ENCODE results near the gene ANKRD24.
"Not testable (repeated sequence)": the region's sequence is repeated elsewhere in the genome, so short reads cannot be mapped to it uniquely, and the experiment has no call there.

ANKRD24 gene

GRCh38 chr19:4182084-4182810 is at the start of gene ANKRD24, which contains the start of gene SIRT6:
Gene ANKRD24 (plus strand): TSS chr19:4182689. CDS start chr19:4186426, 3,737 bp downstream.
Gene SIRT6 (minus strand): TSS chr19:4182563. CDS start chr19:4182539, 24 bp downstream.
- peak; percentile 96 to 97 for DNase-seq

GRCh38 chr19:4134351-4134750 is 48.1 kb upstream of the ANKRD24 start:
- no peak for DNase-seq

- not testable (repeated sequence) for DNase-seq
Observed at GRCh38 chr19:4135386-4135785, 47.1 kb upstream of the ANKRD24 start.

- no peak for DNase-seq
Observed at GRCh38 chr19:4136680-4137088, 45.8 kb upstream of the ANKRD24 start.

GRCh38 chr19:4138445-4138844 is 44.0 kb upstream of the ANKRD24 start:
- DNase-seq = no peak

- DNase-seq = peak; percentile 82 to 85
Observed at GRCh38 chr19:4139614-4140236, 42.8 kb upstream of the ANKRD24 start.

- DNase-seq = peak; percentile 33 to 53
Observed at GRCh38 chr19:4140237-4140711, 42.2 kb upstream of the ANKRD24 start.

GRCh38 chr19:4142916-4143315 is 39.6 kb upstream of the ANKRD24 start:
- not testable (repeated sequence) for DNase-seq

GRCh38 chr19:4144666-4145249 is 37.7 kb upstream of the ANKRD24 start:
- DNase-seq = no peak

- no peak for DNase-seq
Observed at GRCh38 chr19:4149518-4150288, 32.8 kb upstream of the ANKRD24 start.

GRCh38 chr19:4151623-4152022 is 30.9 kb upstream of the ANKRD24 start:
- no peak for DNase-seq

GRCh38 chr19:4152241-4152998 is 30.1 kb upstream of the ANKRD24 start:
- DNase-seq = no peak

GRCh38 chr19:4154571-4155312 is 27.7 kb upstream of the ANKRD24 start:
- DNase-seq = no peak

GRCh38 chr19:4157164-4157563 is 25.3 kb upstream of the ANKRD24 start:
- no peak for DNase-seq

GRCh38 chr19:4157971-4158370 is 24.5 kb upstream of the ANKRD24 start:
- DNase-seq = not testable (repeated sequence)

GRCh38 chr19:4161415-4162077 is 20.9 kb upstream of the ANKRD24 start:
- DNase-seq = no peak

GRCh38 chr19:4164262-4164661 is 18.2 kb upstream of the ANKRD24 start:
- DNase-seq = no peak

- no peak for DNase-seq
Observed at GRCh38 chr19:4171676-4172075, 10.8 kb upstream of the ANKRD24 start.

GRCh38 chr19:4172861-4173473 is 9.5 kb upstream of the ANKRD24 start:
- peak; percentile 40 to 59 for DNase-seq

GRCh38 chr19:4173479-4174212 is 8.8 kb upstream of the ANKRD24 start:
- DNase-seq = no peak

Data from CD4-positive, alpha-beta T cell treated with Interleukin-4 for 1 hour (primary cell).